MM.1S (cell line): ENCODE measurements around the gene SMOC2.

Experiments
- CTCF ChIP-seq: fragments of 300-600 bp; sonication (generic); IDR thresholded peaks from 2 replicates; pipeline ENCODE4 v1.5.1; 2016; ENCODE audit warnings: antibody characterized with exemption, low read length, mixed read lengths
- EZH2 ChIP-seq: fragments of 300-600 bp; sonication (generic); optimal IDR thresholded peaks from 2 replicates; pipeline ENCODE3; 2017; ENCODE audit warnings: low read depth, mild to moderate bottlenecking, antibody characterized with exemption, low read length, mixed read lengths
- EZH2phosphoT487 ChIP-seq: fragments of 300-600 bp; sonication (generic); IDR thresholded peaks from 2 replicates; pipeline ENCODE4 v1.6.1; 2018; ENCODE audit warnings: antibody characterized with exemption, low read length

GRCh38 chr6:168599769-168600330 is 158.9 kb downstream of the SMOC2 start:
- TF ChIP-seq EZH2phosphoT487 (no peak), CTCF (no peak), EZH2 (no peak)
